AML-193 (cell line): Measurements from ENCODE around the gene BACE2.
"Not testable (repeated sequence)": the region's sequence is repeated elsewhere in the genome, so short reads cannot be mapped to it uniquely, and the experiment has no call there.

Source experiments
- DNase-seq, 2 experiments: peaks; one replicate each; lab custom pipeline; 2025; lab: John Stamatoyannopoulos, UW

The BACE2 gene

DNA sequence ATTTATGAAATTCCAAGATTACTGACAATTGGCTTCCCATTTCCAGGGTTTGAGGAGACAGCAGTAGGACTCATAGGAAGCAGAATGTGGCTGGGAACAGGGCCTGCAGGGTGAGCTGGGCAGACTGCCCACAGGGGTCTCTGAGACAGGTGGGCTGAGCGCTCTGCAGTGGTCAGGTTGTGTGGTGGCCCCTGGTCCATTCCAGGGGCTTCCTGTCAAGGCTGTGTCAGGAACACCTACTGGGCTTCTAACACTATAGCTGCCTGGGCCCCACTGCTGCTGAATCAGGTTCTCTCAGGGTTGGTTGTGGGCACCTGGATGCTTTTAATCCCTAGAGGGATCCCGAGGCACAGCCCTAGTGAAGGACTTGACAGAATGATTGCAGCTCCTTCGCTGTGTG is 72.1 kb downstream of the BACE2 start:
- DNase-seq, result no peak

DNA sequence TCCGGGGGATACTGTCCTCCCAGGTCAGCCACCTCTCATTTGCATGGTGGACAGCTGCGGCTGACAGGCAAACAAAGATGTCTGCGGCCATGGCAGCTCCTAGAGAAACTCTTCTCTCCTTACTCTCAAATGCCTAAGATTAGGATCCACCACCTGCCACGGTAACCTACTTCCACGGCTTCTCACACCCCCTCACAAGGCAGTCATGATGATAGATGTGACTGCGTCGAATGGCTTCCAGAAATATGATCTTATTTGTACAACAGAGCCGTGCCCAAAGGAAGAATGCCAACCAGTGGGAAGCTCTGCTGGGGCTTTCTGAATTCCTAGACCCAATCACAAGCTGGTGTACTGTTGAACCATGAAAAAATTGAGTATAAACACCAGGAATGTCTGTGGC is 73.4 kb downstream of the BACE2 start:
- no peak for DNase-seq

DNA sequence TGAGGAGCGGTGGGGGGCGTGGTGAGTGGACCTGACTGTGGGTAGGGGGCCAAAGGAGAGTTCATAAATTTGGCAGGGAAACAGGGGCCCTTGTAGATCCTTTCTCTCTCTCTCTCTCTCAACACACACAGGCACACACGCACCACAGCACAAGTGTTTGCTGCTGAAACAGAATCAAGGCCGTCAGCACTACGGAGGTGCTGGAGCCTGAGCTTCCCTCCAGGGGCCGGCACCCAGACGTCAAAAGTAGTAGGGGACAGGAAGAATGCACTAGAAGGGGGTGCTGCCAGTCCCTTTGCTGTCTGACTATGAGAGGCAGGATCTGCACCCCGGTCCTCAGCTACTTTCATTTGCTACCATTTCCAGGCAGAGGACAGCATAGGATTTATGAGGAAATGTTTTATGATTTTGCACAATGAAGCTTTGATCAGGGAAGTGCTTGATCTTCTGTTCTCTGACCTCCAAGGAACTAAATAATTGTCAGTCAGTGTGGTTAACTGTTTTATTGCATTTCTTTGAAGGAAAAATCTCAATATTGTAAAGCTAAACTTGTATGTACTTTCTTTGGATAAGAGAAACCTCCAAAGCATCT is 74.4 kb downstream of the BACE2 start:
- no peak for DNase-seq

DNA sequence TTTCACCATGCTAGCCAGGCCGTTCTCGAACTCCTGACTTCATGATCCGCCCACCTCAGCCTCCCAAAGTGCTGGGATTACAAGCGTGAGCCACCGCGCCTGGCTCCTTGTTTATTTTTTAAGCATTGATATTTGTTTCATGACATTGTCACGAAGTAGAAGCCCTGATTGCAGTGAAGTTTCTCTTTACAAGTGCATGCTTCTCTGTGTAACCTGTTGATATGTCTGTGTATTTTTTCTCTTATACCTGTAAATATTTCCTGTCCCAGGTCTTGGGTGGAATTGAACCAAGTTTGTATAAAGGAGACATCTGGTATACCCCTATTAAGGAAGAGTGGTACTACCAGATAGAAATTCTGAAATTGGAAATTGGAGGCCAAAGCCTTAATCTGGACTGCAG is 75.1 kb downstream of the BACE2 start:
- DNase-seq, result no peak

DNA sequence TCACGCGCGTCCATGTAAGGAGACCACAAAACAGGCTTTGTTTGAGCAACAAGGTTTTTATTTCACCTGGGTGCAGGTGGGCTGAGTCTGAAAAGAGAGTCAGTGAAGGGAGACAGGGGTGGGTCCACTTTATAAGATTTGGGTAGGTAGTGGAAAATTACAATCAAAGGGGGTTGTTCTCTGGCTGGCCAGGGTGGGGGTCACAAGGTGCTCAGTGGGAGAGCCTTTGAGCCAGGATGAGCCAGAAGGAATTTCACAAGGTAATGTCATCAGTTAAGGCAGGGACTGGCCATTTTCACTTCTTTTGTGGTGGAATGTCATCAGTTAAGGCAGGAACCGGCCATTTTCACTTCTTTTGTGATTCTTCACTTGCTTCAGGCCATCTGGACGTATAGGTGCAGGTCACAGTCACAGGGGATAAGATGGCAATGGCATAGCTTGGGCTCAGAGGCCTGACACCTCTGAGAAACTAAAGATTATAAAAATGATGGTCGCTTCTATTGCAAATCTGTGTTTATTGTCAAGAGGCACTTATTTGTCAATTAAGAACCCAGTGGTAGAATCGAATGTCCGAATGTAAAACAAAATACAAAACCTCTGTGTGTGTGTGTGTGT is 76.4 kb downstream of the BACE2 start:
- not testable (repeated sequence) for DNase-seq

DNA sequence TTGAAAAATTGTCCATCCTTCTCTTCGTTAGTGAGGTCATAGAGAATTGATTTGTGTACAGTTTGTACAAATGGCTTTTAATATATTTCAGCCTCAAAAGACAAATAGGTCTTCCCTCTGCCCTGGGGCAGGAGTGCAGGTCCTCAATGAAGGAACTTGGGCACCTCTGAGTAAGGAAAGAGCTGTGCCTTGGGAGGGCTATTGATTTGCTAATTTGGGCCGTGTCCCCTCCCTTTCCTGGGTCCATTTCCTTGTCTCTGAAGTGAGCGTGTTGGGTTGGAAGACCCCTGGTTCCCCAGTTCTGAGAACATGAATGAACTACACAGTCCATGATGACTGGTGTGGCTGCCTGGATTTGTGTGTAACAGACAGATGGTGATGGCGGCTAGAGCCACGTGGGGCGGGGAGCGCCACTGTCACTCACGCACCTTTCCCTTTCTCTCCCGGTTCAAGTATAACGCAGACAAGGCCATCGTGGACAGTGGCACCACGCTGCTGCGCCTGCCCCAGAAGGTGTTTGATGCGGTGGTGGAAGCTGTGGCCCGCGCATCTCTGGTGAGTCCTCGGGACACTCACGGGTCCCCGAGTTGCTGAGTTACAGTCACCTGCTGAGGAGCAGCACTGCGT is 77.7 kb downstream of the BACE2 start:
- DNase-seq, result no peak

DNA sequence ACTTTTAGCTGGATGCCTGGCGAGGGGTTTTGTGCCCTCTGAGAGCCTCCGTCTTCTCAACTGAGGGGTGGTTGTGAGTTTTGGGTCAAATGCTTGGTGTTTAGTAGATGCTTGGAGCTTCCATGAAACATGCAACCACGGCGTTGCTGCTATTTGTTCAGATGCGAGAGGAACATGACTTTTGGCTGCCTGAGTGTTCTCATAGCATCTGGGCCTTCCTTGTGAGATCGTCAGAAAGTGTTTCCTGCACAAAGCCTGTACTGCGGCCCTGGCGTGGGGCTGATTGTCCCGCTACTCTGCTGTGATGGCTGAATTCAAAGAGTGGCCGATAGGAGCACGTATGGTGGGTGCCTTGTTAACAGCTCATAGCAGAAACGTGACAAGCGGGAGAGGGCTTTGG is 78.8 kb downstream of the BACE2 start:
- DNase-seq, result no peak

DNA sequence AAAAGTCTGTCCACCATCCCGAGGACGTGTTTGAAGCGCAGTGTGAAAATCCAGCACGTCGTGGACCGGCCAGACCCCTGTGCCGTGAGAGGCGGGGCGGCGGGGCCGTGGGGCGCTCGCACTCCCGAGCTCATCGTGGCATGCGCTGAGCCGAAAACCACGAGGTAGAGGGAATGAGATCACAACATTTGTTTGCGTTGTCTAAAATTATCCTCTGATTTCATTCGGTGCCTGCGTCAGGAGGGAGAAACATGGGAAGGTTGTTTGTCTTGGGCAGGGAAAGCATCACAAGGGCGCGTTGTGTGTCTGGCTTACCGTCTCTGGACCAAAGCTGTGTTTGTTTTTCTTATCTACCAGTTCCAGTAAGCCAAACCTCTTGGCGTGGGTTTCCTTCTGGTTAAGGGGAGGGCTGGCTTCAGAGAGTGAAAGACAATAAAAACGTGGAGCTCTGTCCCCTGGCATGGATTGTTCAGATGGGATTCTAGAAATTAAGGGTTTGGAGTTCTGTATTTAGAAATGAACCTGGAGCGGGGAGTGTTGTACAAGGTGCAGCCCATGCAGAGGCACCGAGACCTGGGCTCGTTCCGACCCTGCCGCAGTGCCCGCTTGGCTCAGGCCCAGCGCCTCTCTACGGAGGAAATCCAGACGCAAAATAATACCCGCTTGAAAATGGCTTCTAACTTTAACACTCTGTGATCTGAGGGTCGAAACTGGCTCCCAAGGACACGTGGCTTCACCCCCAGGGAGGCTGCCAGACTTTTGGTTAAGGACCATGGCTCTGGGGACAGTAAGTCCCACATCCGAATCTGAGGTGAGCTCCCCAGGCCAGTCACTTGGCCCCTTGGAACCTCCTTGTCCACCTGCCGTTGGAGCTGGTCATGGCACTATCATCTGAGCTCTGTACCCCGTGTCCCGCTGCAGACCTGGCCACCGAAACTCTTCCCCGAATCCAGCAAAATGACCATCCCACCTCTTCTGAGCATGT is 79.9 kb downstream of the BACE2 start:
- no peak for DNase-seq

DNA sequence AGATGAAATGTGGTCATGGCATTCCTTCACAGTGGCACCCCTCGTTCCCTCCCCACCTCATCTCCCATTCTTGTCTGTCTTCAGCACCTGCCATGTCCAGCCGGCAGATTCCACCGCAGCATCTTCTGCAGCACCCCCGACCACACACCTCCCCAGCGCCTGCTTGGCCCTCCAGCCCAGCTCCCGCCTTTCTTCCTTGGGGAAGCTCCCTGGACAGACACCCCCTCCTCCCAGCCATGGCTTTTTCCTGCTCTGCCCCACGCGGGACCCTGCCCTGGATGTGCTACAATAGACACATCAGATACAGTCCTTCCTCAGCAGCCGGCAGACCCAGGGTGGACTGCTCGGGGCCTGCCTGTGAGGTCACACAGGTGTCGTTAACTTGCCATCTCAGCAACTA is 81.5 kb downstream of the BACE2 start:
- no peak for DNase-seq

DNA sequence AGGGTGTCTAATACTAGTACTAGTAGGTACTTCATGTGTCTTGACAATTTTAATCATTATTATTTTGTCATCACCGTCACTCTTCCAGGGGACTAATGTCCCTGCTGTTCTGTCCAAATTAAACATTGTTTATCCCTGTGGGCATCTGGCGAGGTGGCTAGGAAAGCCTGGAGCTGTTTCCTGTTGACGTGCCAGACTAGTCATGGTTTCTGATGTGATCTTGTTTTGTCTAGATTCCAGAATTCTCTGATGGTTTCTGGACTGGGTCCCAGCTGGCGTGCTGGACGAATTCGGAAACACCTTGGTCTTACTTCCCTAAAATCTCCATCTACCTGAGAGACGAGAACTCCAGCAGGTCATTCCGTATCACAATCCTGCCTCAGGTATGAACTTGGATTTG is 82.6 kb downstream of the BACE2 start:
- no peak for DNase-seq

DNA sequence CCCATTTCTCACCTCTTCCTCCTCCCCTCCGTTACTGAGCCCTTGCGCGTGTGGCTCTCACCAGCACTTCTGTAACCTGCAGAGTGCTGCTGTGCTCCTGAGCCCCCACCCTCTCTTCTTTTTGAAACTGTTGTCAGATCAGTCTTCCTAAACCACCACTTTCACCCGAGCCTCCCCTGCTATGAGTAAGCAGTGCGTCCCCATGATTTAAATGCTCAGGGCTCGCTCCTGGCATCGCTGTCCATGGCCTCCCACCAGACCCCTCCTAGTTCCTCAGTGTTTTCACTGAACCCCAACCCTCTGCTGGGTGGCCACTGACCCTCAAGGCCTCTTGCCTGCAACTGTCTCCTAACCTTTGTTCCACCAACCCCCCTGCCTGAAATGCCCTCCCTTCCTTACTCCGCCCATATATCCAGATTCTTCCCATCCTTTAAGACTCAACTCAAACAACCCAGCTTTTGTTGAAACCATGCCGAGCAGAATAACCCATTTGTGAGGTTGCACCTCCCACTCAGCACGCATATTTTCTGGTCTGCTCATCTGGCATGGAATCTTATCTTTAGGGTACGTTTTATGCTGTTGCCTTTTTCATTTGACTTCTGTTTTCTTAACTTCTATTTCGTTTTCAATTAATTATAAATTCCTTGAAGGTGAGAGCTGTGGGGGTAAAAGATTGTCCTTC is 84.1 kb downstream of the BACE2 start:
- DNase-seq, result no peak

DNA sequence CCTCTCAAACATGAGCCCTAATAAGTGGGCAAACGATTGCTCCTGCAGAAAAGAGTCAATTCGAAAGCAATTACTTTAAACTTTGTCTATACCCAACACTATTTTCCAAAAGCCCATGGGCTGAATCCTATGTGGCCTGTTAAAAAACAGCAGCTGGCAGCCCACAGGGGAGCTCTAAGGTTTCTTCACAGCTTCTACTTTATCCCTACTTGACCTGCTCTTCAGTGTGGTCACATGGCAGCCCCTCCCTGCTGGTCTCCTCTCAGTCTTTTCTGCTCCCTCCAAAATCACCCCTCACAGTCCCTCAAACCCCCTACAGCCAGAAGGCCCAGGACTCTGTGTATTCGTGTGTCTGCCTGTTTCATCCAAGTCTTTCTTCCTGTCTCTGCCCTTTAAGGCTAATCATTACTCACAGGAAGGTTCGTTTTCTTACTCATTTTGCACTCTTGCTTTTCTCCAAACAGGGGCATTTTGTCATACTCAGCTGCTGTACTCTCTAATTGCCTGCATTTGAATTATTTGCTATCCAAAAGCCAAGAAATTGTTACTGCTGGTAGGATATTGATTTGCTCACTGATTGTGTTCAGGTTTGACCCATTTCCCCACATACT is 86.2 kb downstream of the BACE2 start:
- DNase-seq, result no peak

DNA sequence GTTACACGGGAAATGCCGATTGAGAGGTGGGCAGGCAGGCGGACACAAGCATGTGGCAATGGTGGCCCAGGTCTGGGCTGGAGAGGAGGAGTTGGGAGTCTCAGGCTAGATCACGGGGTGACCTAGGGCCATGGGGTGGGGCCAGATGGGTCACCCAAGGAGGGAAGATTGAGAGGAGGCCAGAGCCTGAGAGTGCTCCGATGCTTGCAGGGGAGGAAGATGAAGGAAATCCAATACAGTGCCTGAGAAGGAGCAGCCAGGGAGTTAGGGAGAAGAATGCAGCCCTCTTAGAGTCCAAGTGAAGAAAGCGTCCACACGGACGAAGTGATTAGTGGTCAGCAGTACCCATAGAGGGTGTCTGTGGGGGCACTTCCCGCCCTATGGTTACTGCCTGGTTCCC is 87.2 kb downstream of the BACE2 start:
- DNase-seq, result no peak

DNA sequence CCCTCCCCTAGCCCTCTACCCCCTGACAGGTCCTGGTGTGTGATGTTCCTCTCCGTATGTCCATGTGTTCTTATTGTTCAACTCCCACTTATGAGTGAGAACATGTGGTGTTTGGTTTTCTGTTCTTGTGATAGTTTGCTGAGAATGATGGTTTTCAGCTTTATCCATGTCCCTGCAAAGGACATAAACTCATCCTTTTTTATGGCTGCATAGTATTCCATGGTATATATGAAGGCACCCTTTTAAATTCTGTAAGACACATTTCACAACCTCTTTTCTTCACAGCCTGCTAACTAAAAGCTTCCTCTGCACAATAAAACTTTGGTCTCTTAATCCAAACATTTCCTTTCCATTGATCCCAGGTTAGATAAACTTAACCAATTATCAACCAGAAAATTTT is 88.3 kb downstream of the BACE2 start:
- DNase-seq, result not testable (repeated sequence)

DNA sequence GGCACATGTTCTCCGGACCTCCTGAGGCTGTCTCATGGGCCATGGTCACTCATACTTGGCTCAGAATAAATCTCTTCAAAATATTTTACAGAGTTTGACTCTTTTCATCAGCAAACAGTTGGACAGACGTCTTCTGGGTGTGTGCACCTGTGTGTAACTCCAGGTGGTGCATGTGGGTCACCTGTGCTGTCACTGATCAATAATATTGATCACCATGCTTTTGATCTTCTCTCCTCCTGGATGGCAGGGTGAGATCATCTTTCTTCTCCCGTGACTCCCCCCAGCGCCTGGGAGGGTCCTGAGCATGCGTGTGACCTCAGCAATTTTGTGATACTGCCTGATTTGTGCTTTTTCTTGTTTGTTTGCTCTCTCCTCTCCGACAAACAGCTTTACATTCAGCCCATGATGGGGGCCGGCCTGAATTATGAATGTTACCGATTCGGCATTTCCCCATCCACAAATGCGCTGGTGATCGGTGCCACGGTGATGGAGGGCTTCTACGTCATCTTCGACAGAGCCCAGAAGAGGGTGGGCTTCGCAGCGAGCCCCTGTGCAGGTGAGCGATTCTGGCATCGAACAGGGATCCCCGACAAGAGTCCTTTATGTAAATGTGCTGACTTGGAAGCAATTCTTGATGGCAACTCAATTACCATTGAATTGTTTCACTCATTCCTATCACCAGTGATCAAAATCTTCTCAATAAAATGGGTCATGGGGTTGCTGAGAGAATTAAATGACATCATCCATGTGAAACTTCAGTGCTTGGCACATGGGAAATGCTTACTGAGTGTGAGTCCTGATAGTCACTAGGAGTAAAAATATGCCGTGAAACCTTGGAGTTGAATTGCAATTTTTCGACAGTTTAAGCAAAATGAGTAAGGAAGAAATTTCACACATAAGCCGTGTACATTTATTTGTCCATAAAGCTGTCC is 89.1 kb downstream of the BACE2 start:
- no peak for DNase-seq

DNA sequence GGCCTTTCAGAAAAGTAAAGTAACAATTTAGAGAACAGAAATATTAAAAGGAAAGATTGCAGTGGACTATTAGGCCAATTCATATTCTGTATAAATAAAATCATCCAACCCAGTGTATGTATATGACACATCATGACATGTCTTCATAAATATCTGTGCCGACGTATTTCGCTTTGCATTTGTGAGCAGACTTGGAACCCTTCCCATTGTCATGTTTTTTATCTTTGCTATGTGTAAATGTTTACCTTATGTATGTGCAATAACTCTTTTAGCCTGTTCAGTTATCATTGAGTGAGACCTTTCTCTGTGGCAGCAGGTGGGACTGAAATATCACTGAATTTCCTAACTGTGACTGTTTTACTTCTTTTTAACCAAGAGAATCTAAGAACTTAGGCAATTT is 90.7 kb downstream of the BACE2 start:
- DNase-seq, result no peak

DNA sequence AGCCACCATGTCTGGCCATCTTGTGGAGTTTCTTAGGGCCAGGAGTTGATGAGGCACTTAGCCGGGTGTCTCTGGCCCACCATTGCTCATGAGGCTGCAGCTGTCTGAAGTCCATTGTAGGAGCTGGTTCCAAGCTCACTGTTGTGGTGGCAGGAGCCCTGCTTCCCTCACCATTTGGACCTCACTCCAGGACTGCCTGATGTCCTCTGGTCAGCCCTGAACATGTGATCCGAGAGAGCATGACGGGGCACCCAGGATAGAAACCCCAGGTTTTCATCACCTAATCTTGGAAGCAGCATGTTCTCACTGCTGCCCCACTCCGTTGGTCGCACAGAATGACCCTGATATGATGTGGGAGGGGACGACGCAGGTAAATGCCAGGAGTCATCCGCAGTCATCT is 92.5 kb downstream of the BACE2 start:
- no peak for DNase-seq

DNA sequence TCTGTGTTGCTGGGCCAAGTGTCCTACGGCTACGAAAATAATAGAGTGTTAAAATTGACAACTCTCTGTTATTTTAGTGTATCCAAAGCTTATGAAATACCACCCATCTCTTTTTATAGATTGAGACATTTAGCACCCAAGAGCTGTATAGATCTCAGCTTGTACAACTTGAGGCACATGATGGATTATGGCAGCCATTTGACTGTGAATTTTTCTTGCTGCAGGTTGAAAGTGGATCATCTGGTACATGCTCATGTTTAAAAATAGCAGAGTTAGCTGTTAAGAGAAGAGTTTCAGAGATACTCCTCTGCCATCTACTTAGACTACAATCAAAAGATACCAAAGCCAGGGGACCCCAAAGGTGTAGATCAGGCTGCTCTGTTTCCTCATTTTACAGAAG is 99.4 kb downstream of the BACE2 start:
- no peak for DNase-seq

DNA sequence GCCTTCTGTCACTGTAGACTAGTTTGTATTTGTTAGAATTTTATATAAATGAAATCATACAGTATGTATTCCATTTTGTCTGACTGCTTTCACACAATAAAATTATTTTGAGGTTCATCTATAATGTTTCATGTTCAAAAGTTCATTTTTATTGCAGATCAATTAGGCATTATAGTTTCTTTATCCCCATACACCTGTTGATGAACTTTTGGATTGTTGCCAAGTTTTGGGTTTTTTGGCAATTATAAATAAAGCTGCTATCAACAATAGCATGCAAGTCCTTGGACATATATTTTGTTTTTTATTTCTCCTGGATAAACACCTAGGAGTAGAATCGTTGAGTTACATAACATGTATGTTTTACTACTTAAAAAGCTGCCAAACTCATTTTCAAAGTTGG is 101.6 kb downstream of the BACE2 start:
- DNase-seq, result no peak

DNA sequence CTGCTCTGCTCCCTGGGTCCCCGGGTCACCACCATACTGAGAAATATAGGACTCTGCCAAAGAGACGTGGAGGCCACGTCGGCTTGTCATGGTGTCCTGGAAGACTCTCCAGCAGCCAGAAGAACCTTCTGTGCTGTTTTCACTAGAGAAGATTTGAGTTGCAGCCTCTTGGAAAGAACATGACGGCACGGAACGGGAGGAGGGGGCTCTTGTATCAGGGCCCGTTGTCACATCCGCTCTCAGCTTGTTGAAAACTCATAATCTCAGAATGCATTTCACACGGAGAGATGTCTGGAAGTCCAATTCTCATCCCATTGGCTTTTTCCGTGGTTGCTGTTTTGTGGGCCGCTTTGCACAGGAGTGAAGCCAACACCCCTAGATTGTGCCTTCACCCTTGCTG is 109.2 kb downstream of the BACE2 start:
- DNase-seq, result no peak

DNA sequence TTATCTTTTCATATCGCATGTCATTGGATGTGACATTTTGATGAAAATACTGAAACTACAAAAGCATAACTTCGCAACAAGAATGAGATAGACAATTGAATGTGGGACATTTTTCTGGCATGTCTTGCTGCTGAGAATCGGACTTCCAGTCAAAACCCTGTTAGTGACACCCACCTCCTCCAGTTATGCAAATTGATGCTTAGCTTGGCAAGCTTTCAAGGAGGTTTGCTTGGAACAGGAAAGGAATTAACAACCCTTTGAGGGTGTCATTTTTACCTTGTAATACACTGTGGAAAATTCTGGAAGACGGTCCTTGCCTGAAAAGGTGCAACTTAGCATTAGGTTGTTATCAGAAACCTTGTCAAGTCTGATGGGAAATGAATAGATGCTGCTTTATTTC is 109.9 kb downstream of the BACE2 start:
- no peak for DNase-seq
